ENCODE data around the gene QPRT.
"Not testable (repeated sequence)": the region's sequence is repeated elsewhere in the genome, so short reads cannot be mapped to it uniquely, and the experiment has no call there.

The QPRT gene

DNA sequence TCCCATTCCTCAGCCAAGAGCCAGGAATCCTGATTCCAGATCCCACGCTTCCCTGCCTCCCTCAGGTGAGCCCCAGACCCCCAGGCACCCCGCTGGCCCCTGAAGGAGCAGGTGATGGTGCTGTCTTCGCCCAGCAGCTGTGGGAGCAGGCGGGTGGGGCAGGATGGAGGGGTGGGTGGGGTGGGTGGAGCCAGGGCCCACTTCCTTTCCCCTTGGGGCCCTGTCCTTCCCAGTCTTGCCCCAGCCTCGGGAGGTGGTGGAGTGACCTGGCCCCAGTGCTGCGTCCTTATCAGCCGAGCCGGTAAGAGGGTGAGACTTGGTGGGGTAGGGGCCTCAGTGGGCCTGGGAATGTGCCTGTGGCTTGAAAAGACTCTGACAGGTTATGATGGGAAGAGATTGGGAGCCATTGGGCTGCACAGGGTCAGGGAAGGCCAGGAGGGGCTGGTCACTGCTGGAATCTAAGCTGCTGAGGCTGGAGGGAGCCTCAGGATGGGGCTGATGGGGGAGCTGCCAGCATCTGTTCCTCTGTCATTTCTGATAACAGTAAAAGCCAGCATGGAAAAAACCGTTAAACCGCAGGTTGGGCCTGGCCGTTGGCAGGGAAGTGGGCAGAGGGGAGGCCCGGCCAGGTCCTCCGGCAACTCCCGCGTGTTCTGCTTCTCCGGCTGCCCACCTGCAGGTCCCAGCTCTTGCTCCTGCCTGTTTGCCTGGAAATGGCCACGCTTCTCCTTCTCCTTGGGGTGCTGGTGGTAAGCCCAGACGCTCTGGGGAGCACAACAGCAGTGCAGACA, 15.8 kb upstream of the QPRT start, which contains the start of gene SPN:
Gene SPN (plus strand): TSS at position 232 of the 791 bp plus-strand sequence. CDS start 482 bp downstream, at position 714.
- no peak for DNase-seq

DNA sequence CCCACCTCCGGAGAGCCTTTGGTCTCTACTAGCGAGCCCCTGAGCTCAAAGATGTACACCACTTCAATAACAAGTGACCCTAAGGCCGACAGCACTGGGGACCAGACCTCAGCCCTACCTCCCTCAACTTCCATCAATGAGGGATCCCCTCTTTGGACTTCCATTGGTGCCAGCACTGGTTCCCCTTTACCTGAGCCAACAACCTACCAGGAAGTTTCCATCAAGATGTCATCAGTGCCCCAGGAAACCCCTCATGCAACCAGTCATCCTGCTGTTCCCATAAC, 15.2 kb upstream of the QPRT start:
- no peak for DNase-seq

DNA sequence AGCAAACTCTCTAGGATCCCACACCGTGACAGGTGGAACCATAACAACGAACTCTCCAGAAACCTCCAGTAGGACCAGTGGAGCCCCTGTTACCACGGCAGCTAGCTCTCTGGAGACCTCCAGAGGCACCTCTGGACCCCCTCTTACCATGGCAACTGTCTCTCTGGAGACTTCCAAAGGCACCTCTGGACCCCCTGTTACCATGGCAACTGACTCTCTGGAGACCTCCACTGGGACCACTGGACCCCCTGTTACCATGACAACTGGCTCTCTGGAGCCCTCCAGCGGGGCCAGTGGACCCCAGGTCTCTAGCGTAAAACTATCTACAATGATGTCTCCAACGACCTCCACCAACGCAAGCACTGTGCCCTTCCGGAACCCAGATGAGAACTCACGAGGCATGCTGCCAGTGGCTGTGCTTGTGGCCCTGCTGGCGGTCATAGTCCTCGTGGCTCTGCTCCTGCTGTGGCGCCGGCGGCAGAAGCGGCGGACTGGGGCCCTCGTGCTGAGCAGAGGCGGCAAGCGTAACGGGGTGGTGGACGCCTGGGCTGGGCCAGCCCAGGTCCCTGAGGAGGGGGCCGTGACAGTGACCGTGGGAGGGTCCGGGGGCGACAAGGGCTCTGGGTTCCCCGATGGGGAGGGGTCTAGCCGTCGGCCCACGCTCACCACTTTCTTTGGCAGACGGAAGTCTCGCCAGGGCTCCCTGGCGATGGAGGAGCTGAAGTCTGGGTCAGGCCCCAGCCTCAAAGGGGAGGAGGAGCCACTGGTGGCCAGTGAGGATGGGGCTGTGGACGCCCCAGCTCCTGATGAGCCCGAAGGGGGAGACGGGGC, 14.7 kb upstream of the QPRT start:
- DNase-seq = no peak

DNA sequence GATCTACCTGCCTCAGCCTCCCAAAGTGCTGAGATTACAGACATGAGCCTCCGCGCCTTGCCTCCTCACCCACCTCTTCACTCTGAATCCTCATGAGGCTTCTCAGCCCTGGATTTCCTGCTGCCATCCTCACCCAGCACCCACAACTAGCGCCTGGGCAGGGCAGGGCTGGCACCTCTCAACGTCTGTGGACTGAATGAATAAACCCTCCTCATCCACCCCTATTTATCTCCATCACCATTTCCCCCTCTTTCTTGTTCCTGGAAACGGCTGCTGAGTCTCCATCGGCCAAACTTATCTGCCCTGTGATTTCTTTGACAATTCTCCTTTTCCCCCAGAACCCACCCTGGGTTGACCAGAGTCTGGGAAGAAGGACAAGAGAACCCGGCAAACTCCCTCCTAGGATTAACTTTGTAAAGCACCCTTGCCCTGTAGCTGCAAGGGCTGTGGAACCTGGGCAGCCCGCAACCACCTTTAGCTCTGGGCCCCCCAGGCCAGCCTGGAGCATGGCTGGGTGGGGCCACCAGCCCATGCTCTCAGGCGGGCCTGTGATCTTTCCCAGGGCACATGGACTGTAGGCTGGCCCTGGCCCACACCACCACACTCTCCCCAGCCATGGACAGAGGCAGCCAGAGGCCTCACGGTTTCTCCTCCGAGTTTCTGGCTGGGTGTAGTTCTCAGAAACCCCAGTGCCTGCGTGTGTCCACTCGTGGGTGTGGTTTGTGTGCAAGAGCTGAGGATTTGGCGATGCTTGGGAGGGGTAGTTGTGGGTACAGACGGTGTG, 13.5 kb upstream of the QPRT start:
- no peak for DNase-seq

DNA sequence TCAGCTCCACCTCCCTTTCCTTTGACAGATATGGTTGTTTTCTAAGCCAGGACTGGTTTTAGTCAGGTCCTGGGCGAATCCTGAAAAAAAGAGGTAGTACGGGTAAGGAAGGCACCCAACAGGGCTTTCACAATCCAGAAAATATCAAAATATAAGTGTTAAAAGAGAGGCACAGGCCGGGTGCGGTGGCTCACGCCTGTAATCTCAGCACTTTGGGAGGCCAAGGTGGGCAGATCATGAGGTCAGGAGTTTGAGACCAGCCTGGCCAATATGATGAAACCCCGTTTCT, 11.7 kb upstream of the QPRT start:
- not testable (repeated sequence) for DNase-seq

DNA sequence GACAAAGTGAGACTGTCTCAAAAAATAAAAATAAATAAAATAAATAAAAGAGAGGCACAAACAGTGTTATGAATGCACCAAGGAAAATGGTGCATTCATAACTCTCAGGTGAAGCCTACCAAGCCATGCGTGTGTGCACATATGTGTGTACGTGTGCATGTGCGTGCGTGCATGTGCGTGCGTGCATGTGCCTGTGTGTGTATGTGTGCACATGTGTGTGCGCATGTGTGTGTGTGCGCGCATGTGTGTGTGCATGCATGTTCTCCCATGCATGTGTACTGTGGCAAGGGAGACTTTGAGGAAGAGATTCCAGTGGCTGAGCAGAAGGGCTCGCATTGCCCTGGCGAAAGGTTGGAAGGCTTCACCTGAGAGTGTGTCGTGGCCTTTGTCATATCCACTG, 11.2 kb upstream of the QPRT start:
- DNase-seq = no peak

DNA sequence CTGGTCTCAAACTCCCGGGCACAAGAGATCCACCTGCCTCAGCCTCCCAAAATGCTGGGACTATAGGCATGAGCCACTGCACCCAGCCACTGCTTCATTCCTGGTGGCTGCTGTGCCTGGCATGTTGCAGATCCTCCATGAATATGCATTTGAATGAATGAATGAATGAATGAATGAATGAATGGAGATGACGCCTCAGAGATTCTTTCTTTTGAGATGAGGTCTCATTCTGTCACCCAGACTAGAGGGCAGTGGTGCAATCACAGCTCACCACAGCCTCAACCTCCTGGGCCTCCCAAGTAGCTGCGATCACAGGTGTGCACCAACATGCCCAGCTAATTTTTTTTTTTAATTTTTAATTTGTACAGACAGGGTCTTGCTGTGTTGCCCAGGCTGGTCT, 10.7 kb upstream of the QPRT start:
- no peak for DNase-seq

DNA sequence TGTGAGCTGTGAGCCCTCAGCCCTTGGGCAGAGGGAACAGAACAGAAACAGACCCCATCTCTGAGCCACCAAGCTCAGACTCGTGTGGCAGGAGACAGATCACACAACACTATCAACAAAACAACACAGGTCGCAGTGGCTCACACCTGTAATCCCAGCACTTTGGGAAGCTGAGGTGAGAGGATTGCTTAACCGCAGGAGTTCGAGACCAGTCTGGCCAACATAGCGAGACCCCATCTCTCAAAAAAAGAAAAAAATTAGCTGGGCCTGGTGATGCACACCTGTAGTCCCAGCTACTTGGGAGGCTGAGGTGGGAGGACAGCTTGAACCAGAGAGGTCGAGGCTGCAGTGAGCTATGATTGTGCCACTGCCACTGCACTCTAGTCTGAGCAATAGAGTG, 5.5 kb upstream of the QPRT start:
- DNase-seq = no peak

DNA sequence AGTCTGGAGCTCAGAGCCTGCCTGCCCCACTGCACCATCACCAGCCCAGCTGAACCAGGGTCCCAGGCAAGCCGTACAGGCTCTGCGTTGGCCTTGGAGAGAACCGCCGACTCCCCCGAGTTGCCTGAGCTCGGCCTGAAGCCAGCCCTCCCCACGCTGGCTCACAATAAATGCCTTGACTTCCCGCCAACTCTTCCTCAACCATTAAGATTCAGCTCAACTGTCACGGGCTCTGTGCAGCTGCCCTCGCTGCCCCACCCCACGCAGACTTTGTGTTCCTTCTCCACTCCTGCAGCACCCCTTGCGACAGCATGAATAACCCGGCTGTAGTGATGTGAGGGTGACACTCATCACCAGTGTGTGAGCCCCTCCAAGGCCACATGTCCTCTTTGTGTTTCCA, 4.8 kb upstream of the QPRT start:
- no peak for DNase-seq

DNA sequence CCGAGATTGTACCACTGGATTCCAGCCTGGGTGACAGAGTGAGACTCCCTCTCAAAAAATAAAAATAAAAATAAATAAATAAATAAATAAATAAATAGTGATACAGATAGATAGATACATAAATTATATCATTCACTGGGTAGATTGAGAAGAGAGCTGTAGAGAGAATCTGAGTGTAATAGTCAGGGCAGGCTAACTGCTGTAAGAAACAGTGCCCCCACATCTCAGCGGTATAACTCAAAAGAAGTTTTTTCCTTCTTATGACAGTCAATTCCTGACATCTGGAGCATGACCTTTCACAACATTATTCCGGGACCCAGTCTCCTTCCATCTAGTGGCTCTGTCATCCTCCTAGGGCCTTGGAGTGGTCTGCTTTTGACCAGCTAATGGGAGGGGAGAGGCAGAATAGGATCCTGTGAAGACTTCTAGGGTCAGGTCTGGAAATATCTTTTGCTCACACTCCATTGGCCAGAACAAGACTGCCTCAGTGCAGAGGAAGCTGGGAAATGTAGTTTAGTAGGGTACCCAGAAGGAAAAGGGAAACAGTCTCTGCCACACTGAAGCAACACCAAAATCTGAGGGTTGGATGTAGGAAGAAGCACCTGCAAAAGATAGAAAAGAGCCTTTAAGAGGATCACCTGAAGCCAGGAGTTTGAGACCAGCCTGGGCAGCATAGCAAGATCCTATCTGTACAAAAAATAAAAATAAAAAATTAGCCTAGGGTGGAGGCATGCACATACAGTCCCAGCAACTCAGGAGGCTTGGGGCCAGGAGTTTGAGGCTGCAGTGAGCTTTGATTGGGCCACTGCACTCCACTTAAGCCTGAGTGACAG, 3.0 kb upstream of the QPRT start:
- no peak for DNase-seq

DNA sequence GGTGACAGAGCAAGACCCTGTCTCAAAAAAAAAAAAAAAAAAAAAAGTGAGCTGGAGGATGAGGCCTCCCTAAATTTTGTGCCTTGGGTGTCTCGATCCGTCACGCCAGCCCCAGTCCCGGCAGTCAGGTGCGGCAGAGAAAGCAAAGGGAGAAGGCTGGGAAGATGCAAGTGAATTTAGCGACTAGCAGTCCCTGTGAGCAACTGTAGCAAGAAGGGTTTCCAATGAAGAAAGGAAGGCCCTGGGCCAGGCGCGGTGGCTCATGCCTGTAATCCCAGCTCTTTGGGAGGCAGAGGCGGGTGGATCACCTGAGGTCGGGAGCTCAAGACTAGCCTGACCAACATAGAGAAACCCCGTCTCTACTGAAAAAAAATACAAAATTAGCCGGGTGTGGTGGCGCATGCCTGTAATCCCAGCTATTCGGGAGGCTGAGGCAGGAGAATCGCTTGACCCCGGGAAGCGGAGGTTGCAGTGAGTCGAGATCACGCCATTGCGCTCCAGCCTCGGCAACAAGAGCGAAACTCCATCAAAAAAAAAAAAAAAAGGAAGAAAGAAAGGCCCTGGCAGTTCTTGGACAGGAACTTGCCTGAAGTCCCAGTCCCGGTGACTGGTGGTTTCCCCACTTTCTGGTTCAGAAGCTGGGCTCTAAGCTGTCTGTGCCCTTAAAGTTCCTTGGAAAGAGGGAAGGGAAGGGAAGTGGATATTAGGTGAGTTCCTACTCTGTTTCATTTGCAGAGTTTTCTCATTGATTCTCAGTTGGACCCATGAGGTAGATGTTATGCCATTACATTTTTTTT, 1.8 kb upstream of the QPRT start:
- DNase-seq = no peak

DNA sequence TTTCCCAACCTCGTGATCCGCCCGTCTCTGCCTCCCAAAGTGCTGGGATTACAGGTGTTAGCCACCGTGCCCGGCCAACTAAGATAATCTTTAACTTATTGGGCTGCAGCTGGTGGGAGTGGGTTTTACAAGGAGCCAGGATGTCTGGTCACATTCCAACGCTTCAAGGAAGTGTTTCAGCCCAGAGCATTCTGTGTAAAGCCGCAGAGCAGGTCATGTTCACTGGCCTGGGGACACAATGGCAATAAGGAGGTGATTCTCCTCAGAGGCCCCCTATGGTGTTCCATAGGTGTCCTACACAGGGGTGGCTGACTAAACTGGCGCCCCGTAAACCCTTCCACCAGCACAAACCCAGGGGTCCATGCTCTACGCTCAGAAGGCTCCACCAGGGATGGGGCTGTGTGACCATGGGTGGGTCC, 1.2 kb downstream of the QPRT start:
- no peak for DNase-seq

DNA sequence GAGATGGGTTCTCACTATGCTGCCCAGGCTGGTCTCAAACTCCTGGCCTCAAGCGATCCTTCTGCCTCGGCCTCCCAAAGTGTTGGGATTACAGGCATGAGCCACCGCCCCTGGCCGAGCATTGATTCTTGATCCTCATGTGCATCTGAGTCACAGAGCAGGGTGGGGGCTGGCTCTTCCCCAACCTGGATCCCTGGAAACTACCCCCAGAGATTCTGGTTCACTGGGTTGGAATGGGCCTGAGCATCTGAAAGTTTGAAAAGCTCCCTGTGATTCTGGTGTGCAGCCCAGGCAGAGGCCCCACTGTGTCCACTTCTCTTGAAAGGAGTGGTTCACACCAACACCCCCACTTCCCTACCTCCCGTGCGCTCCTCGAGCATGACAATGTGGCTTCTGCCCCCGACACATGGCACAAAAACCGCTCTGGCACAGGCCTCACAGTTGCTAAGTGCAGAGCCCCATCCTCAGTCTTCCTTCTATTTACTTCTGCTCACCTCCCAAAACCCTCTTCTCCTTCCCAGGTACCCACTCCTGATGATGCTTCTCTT, 4.6 kb downstream of the QPRT start:
- DNase-seq = no peak

DNA sequence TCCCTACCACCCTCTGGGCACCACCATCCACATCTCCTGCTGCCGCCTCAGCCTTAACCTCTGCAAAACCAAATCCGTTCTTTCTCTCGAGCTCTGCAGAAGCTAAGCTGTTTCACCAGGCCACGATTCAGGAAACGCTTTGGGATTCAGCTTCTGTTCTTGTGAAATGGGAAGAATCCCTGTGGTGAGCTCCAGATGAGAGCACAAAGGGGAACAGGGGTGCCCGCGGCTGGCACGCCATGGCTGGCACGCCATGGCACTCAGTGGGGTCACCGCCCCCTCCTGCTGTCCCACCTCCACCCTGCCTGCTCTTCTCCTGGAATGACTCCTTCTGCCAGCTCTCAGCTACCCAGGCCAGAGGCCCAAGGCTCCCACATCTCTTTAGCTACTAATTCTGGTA, 5.7 kb downstream of the QPRT start:
- DNase-seq = no peak

DNA sequence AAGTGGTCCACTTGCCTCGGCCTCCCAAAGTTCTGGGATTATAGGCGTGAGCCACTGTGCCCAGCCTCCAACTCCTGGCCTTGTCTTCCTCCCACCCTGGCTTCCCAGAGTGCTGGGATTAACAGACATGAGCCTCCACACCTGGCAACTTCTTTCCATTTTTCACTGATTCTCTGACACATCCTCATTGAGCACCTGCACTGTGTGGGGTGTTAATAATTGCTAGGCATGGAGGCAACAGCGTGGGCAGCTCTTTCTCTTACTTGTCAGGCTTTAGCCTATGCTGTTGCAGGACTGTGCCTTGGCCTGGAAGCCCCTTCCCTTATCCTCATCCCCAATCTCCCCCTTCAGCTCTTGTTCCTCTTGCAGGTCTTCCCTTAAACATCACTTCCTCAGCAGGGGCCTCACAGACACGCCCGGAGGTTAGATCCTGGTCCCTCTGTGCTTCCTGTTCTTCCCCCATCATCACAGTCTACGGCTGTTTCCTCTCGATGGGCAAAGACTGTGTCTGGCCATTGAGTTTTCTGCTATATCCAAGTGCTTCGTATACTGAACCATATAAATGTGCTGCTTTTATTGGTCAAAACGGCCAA, 7.9 kb downstream of the QPRT start:
- no peak for DNase-seq

DNA sequence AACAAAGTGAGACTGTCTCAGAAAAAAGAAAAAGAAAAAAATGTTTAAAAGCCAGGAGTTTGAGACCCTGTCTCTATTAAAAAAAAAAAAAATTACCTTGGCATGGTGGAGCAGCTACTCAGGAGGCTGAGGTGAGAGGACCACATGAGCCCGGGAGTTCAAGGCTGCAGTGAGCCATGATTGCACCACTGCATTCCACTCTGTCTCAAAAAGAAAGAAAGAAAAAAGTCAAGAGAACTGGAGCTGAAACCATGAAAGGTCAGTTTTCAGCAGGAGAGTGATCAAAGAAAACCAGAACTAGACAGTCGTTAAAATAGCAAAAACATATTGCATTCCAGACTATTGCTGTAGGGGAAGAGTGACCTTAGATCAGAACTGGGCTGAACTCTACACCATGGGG, 8.8 kb downstream of the QPRT start:
- no peak for DNase-seq

DNA sequence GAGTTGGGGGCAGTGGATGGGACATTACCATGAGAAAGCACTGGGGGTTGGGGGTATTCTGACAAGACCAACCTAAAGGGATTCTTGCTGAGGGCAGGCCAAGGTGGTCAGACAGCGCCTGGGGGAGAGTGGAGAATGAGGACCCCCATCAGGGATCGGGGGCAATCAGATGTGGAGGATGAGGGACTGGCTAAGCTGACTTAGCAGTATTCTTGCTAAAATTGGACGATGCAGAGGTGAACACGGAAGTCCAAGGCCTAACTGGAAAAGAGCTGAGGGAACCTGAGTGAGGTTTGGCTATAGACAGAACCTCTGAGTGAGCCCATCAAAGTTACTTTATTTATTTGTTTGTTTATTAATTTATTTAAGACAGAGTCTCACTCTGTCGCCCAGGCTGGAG, 9.2 kb downstream of the QPRT start:
- DNase-seq = no peak

DNA sequence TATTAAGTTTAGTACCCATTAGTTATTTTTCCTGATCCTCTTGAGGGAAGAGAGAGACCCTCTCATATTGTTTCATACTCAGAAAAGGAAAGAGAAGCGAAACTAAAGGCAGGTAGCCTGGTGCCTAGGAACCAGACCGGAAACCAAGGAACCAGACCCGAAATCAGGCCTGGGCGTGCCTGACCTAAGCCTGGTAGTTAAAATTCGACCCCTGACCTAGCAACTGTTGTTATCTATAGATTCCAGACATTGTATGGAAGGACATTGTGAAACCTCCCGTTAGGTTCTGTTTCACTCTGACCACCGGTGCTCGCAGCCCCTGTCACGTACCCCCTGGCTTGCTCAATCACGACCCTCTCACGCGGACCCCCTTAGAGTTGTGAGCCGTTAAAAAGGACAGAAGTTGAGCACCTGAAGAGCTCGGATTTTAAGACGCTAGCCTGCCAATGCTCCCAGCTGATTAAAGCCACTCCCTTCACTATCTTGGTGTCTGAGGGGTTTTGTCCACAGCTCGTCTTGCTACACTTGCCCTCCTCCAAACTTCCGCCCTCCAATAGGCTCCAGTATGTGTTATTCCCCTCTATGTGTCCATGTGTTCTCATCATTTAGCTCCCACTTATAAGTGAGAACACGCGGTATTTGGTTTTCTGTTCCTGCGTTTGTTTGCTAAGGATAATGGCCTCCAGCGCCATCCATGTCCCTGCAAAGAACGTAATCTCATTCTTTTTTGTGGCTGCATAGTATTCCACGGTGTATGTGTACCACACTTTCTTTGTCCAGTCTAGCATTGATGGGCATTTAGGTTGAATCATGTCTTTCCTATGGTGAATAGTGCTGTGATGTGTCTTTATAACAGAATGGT, 10.7 kb downstream of the QPRT start:
- DNase-seq = not testable (repeated sequence)

DNA sequence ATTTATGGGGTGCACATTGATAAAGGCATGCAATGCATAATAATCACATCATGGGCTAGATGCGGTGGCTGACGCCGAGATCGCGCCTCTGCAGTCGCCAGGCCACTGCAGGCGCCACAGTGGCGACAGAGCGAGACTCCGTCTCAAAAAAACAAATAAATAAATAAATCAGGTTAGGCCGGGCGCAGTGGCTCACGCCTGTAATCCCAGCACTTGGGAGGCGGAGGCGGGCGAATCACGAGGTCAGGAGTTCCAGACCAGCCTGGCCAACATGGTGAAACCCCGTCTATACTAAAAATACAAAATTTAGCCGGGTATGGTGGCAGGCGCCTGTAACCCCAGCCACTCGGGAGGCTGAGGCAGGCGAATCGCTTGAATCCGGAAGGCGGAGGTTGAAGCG, 13.6 kb downstream of the QPRT start:
- not testable (repeated sequence) for DNase-seq
